Uterus (tissue), 4 donors: Measurements from ENCODE around the gene PHF14. TPM values are rescaled to one million over a fixed set of nuclear protein-coding genes. Genes with fewer than 3 reads are reported as not detected.
A peak's percentile ranks its signal among the peaks of the same experiment; 100 is the strongest.
"Not testable (repeated sequence)": the region's sequence is repeated elsewhere in the genome, so short reads cannot be mapped to it uniquely, and the experiment has no call there.

Experiments
- DNase-seq, 2 donors: peaks; one replicate each; pipeline ENCODE4 v3.0.0-alpha.2; 2019 to 2020
- H3K27ac ChIP-seq, 2 donors: fragments of 200-600 bp; sonication (generic); 1 replicate in 1 of 2; 2 replicates in 1 of 2; pipeline ENCODE4 v1.5.1; 2016 to 2018
- H3K27me3 ChIP-seq, 2 donors: fragments of 200-600 bp; sonication (generic); one replicate each; pipeline ENCODE4 v1.5.1; 2018 to 2019; ENCODE audit warnings: control low read depth in 1 of 2
- H3K36me3 ChIP-seq, 2 donors: fragments of 200-600 bp; sonication (generic); one replicate each; pipeline ENCODE4 v1.5.1; 2019; ENCODE audit warnings: control low read depth in 1 of 2
- H3K4me1 ChIP-seq, 2 donors: fragments of 200-600 bp; sonication (generic); one replicate each; pipeline ENCODE4 v1.5.1; 2018 to 2019; ENCODE audit warnings: control low read depth in 1 of 2
- H3K4me3 ChIP-seq, 2 donors: fragments of 200-600 bp; sonication (generic); 1 replicate in 1 of 2; 2 replicates in 1 of 2; pipeline ENCODE4 v1.5.1; 2018 to 2019; ENCODE audit warnings: mild to moderate bottlenecking in 1 of 2
- H3K9me3 ChIP-seq, 2 donors: fragments of 200-600 bp; sonication (generic); one replicate each; pipeline ENCODE4 v1.5.1; 2019; ENCODE audit warnings: control low read depth in 1 of 2
- CTCF ChIP-seq, 4 experiments: fragments of 200-600 bp in 2 of 4; fragments of 450-650 bp in 2 of 4; sonication (generic) in 2 of 4; IDR thresholded peaks; one replicate each; pipeline ENCODE4 v1.5.1; 2016 to 2019; ENCODE audit warnings: antibody characterized with exemption in 4 of 4, mild to moderate bottlenecking in 2 of 4, moderate library complexity in 1 of 4
- POLR2A ChIP-seq, 2 donors: fragments of 450-650 bp; IDR thresholded peaks; one replicate each; pipeline ENCODE4 v1.6.1; 2016; ENCODE audit warnings: antibody characterized with exemption in 2 of 2, mild to moderate bottlenecking in 1 of 2, moderate library complexity in 1 of 2
- intact Hi-C: fragments of 100-400 bp; cut with DNase I; formaldehyde crosslinking; loops from one replicate; pipeline ENCODE4 v1.15.1; 2023; ENCODE audit warnings: low total_unique reads
- total RNA-seq, 4 donors: library from RNA; depleted of rRNA in 3 of 4; stranded (reverse); fragments of >200 nt in 3 of 4; gene quantifications; one replicate each; pipeline versions ENCODE4 v1.1.0 to v1.2.4, GENCODE V29; 2014 to 2023
- donor health status: DM: yes; HTN: yes; CAD: no.

Gene PHF14
- 100 to 1,000 TPM in 1 of 4 donors, 10 to 100 TPM in 3; 34.1 to 161 (median 52.5) TPM for total RNA-seq

- TF ChIP-seq POLR2A (IDR thresholded peaks at IDR 0.05) (peak; percentile 68 to 80), CTCF (IDR thresholded peaks at IDR 0.05) (no peak)
- H3K36me3 ChIP-seq = no peaks in the 10 kb centered on the region
- H3K27ac ChIP-seq = peak within 1 kb of the TSS; percentile 79 to 83
- H3K27me3 ChIP-seq = no peaks in the 10 kb centered on the region
- H3K4me1 ChIP-seq = peaks cover 0 to 4% of the 10 kb centered on the region in 2 donors
- DNase-seq = peak; percentile 97
- peak within 1 kb of the TSS; percentile 78 to 86 for H3K4me3 ChIP-seq
- no peaks in the 10 kb centered on the region for H3K9me3 ChIP-seq
- intact Hi-C loops = no loop called here
Measured at GRCh38 chr7:10973061-10973941, at the start of gene PHF14. TSS of gene PHF14 (plus strand) at chr7:10973872. CDS start at chr7:10974324, 452 bp downstream.

GRCh38 chr7:10924370-10924769 lies 49.3 kb upstream of the PHF14 start:
- Histone ChIP-seq H3K36me3 (no peaks in the 10 kb centered on the region), H3K4me3 (no peak overlapping the region), H3K9me3 (no peaks in the 10 kb centered on the region), H3K27me3 (no peaks in the 10 kb centered on the region), H3K27ac (no peak overlapping the region), H3K4me1 (peaks cover 0 to 4% of the 10 kb centered on the region in 2 donors)
- intact Hi-C loops = no loop called here
- no peak for DNase-seq
- no peak for TF ChIP-seq POLR2A (IDR thresholded peaks at IDR 0.05)

GRCh38 chr7:10928203-10928602 lies 45.5 kb upstream of the PHF14 start:
- H3K27me3 ChIP-seq, H3K27ac ChIP-seq, H3K9me3 ChIP-seq, H3K4me3 ChIP-seq, H3K4me1 ChIP-seq, intact Hi-C loops, H3K36me3 ChIP-seq, DNase-seq: not testable (repeated sequence)

GRCh38 chr7:10930551-10930950 lies 43.1 kb upstream of the PHF14 start:
- Histone ChIP-seq H3K4me3 (no peak overlapping the region), H3K27me3 (no peaks in the 10 kb centered on the region), H3K9me3 (no peaks in the 10 kb centered on the region), H3K36me3 (no peaks in the 10 kb centered on the region), H3K27ac (peak overlapping the region in 1 of 2 donors; percentile 18), H3K4me1 (peaks cover 0 to under 1% of the 10 kb centered on the region in 2 donors)
- DNase-seq = no peak
- TF ChIP-seq CTCF (IDR thresholded peaks at IDR 0.05) (no peak), POLR2A (IDR thresholded peaks at IDR 0.05) (no peak)
- intact Hi-C loops = no loop called here

- Histone ChIP-seq H3K9me3 (no peaks in the 10 kb centered on the region), H3K4me3 (no peak overlapping the region), H3K27me3 (no peaks in the 10 kb centered on the region), H3K36me3 (no peaks in the 10 kb centered on the region), H3K27ac (peak overlapping the region in 1 of 2 donors; percentile 18), H3K4me1 (peaks cover 0 to 4% of the 10 kb centered on the region in 2 donors)
- intact Hi-C loops = no loop called here
- TF ChIP-seq CTCF (IDR thresholded peaks at IDR 0.05) (no peak), POLR2A (IDR thresholded peaks at IDR 0.05) (no peak)
- no peak for DNase-seq
Measured at GRCh38 chr7:10931161-10931560, 42.5 kb upstream of the PHF14 start.

GRCh38 chr7:10934292-10934691 lies 39.4 kb upstream of the PHF14 start:
- Histone ChIP-seq H3K9me3 (no peaks in the 10 kb centered on the region), H3K36me3 (no peaks in the 10 kb centered on the region), H3K4me3 (no peak overlapping the region), H3K4me1 (peaks cover 0 to 4% of the 10 kb centered on the region in 2 donors), H3K27ac (peak overlapping the region; percentile 80 to 85), H3K27me3 (no peaks in the 10 kb centered on the region)
- intact Hi-C loops = no loop called here
- TF ChIP-seq CTCF (IDR thresholded peaks at IDR 0.05) = no peak
- TF ChIP-seq POLR2A (IDR thresholded peaks at IDR 0.05) = no peak
- DNase-seq = no peak
